ENCODE results near the gene DLL1. TPM values are rescaled to one million over a fixed set of nuclear protein-coding genes. Genes with fewer than 3 reads are reported as not detected.

The DLL1 gene
- total RNA-seq, 1 experiment from 2014 or later: 2.8 TPM

- Mint-ChIP-seq H3K36me3 (ENCODE audit: insufficient read depth in 1 of 3, low read depth in 3 of 3) (no peaks in the 10 kb centered on the region), H3K4me1 (peaks cover 17 to 29% of the 10 kb centered on the region in 2 experiments), H3K27me3 (ENCODE audit: low read depth) (peaks cover 2% of the 10 kb centered on the region; the same call in 1 of the 2 replicates), H3K4me3 (no peak overlapping the region), H3K9me3 (no peaks in the 10 kb centered on the region; a peak in 1 of 5 replicates), H3K27ac (no peak overlapping the region; a peak in 1 of 7 replicates)
- Histone ChIP-seq H2BK20ac (ENCODE audit: low read depth, low read length, poor library complexity, severe bottlenecking) (no peak overlapping the region), H3K23ac (ENCODE audit: insufficient read length, low read depth, low read length) (no peak overlapping the region), H2BK15ac (ENCODE audit: low read depth, low read length) (no peak overlapping the region), H3K4me1 (ENCODE audit: insufficient read depth, low read length) (no peaks in the 10 kb centered on the region; the same call in 1 of the 2 replicates), H3K18ac (ENCODE audit: insufficient read length, low read depth, low read length) (no peak overlapping the region), H2AK5ac (ENCODE audit: insufficient read length, low read length) (no peak overlapping the region), H3K4ac (ENCODE audit: low read depth, low read length) (no peak overlapping the region), H3K79me2 (ENCODE audit: insufficient read depth, low read length) (no peaks in the 10 kb centered on the region), H4K20me1 (ENCODE audit: control insufficient read depth, insufficient read depth, insufficient read length) (no peaks in the 10 kb centered on the region), H2AFZ (ENCODE audit: low read length) (no peak overlapping the region), H2BK5ac (ENCODE audit: insufficient read length, low read length) (no peak overlapping the region), H3K23me2 (ENCODE audit: insufficient read length, low read depth, low read length, poor library complexity, severe bottlenecking) (peaks cover 2% of the 10 kb centered on the region), H4K8ac (replicated peaks; ENCODE audit: insufficient read length, low read depth, low read length) (no peak overlapping the region), H2BK120ac (ENCODE audit: low read depth, low read length, poor library complexity, severe bottlenecking) (no peak overlapping the region), H3K79me1 (ENCODE audit: insufficient read depth, low read depth, low read length, poor library complexity, severe bottlenecking) (no peaks in the 10 kb centered on the region), H3K9me3 (ENCODE audit: control insufficient read depth, low read depth, low read length) (no peaks in the 10 kb centered on the region), H3K9ac (ENCODE audit: extremely low read depth, insufficient read length, low read length) (no peak overlapping the region), H3K14ac (ENCODE audit: insufficient read depth, low read length) (no peak overlapping the region), H4K5ac (ENCODE audit: insufficient read length, low read depth, low read length) (no peak overlapping the region), H3K27ac (ENCODE audit: insufficient read length, low read depth, low read length) (no peak overlapping the region), H3K4me2 (ENCODE audit: insufficient read depth, insufficient read length, low read length) (no peak overlapping the region), H3K27me3 (ENCODE audit: insufficient read depth, low read length) (no peaks in the 10 kb centered on the region), H3K56ac (ENCODE audit: insufficient read length, low read depth, low read length) (no peak overlapping the region), H3T11ph (ENCODE audit: low read length) (no peak overlapping the region), H4K91ac (ENCODE audit: insufficient read length, low read depth, low read length) (no peak overlapping the region), H2BK12ac (ENCODE audit: insufficient read length, low read depth, low read length) (no peak overlapping the region)
- WGBS (ENCODE audit: extremely low coverage, insufficient read length, low lambda C conversion rate): no CpG with 5 or more reads among the region's 20 CpGs
- TF ChIP-seq, protein P1, sequence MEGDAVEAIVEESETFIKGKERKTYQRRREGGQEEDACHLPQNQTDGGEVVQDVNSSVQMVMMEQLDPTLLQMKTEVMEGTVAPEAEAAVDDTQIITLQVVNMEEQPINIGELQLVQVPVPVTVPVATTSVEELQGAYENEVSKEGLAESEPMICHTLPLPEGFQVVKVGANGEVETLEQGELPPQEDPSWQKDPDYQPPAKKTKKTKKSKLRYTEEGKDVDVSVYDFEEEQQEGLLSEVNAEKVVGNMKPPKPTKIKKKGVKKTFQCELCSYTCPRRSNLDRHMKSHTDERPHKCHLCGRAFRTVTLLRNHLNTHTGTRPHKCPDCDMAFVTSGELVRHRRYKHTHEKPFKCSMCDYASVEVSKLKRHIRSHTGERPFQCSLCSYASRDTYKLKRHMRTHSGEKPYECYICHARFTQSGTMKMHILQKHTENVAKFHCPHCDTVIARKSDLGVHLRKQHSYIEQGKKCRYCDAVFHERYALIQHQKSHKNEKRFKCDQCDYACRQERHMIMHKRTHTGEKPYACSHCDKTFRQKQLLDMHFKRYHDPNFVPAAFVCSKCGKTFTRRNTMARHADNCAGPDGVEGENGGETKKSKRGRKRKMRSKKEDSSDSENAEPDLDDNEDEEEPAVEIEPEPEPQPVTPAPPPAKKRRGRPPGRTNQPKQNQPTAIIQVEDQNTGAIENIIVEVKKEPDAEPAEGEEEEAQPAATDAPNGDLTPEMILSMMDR (conservative IDR thresholded peaks at IDR 0.05): no peak
- DNase-seq: no peak
Observed at GRCh38 chr6:170238741-170239565, 51.9 kb downstream of the DLL1 start.
